GM21528 (cell line): ENCODE data around the gene ZNF438.

Experiments used
- ATAC-seq: cut with Tn5 transposase; IDR thresholded peaks from one replicate; pipeline ENCODE4 v1.9.1; 2021; ENCODE audit warnings: mild to moderate bottlenecking, moderate library complexity; ENCODE audit not compliant: unreplicated experiment, low FRiP score

ZNF438 gene

DNA sequence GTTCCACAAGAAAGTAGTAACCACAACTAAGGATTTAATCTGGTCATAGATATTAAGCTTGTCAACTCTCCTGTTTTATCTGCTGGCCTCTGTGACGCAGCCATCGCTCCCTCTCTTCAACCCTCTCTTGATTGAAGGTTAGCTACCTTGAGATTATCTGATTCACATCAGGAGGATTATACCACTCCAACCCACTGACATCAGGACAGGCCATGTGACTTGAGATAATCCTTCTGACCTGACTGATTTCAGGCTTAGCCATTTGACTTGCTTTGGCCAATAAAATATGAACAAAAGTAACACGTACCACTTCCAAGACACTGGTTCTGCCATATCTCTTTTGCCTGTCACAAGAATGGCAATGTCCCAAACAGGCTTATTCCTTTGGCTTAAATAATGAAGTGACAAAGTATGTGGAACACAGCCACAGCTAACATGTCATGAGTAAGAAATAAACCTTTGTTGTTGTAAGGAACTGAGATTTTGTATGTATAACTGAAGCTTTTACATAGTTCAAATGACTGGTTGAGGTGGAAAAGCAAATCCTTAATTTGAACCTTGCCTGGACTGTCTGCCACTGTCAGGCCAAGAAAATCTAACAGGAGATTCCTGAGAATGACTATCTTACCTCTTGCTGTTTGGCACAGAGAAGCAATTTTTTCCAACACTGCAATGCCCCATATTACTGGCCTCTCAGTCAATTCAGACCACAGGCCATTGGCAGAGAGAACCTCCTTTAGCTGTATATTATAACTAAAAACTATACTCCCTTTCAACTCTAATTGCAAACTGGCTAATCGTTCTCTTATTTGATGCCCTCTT lies 13.9 kb downstream of the ZNF438 start:
- no peak for ATAC-seq

DNA sequence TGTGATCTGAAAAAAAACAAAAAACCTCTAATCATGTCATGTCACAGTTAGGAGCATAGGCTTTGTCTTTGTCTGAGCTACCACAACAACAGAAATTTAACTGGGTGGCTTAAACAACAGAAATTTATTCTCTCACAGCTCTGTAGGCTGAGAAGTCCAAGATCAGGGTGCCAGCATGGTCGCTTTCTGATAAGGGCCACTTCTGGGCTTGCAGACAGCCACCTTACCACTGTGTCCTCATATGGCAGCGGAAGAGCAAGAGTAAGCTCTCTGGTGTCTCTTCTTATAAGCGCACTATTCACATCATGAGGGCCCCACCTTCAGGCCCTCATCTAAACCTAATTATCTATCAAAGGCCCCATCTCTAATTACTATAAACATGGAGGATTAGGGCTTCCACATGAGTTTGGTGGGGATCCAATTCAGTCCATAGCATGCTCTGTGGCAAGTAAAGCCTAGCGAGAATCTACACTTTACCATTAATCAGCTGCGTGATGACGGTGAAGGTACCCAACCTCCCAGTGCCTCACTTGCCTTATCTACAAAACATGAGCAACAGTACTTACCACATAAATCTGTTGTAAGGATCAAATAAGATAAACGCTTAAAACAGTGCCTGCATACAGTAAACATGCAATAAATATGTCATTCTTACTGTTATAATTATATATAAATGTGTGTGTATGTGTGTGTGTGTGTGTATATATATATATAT lies 17.3 kb downstream of the ZNF438 start:
- ATAC-seq: no peak

DNA sequence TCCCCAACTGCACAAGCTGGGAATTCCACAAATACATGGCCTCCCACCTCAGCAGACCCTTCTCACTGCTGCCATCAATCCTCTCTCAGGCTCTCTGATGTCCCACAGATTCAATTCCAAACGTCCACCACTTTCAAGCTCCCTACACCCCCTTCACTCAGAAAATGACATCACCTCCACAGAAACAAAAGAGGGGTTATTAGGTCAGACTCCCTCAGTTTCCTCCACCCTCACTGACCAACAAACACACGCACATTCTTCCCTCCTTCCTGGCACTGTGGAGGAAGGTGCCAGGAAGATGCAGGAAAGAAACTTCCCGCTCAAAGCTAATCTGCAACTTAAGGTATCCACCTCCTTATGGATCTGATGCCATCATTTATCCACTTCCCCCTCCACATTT lies 18.3 kb downstream of the ZNF438 start:
- ATAC-seq: no peak

DNA sequence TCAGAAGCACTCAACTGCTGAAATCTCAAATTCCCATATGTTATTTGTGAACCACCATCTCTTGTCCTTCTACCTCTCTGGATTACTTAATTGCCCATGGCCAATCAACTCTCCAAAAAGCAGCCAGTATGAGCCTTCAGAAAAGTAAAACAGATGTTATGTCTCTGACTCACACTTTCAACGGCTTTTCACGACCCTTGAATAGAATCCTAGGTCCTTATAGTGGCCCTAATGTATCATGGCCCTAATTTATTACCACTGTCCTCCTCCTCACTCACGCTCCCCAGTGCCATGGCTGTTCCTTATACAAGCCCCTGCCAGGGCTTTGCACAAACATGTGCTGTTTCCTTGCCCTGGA lies 20.0 kb downstream of the ZNF438 start:
- ATAC-seq: no peak

DNA sequence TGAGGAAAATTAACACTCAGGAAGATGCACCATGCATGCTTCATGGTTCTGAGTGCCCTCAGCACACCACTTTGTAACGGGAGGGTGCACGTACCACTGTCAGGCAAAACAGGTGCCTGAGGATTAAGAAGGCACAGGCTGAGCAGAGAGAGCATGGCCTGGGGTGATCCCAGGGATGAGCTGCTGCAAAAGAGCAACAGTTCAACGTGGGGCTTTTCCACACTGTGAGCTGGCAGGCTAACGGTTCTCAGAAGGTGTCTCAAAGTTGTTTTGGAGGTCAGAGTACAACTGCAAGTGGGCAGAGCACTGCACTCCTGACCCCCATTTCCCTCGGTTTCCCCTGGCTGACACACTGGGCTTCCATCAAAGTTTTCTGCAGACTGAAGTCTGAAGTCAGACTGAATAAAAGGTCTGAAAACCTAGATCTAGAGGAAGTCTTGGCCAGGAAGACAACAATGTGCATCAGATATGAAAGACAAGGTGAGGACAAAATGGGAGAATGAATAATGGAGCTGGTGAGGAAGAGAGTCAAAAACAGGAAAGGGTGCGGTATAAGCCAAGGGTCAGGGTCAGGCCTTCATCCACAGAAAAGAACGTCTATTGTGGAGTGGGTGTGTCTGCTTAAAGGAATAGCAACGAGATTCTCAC lies 20.5 kb downstream of the ZNF438 start:
- ATAC-seq: no peak

DNA sequence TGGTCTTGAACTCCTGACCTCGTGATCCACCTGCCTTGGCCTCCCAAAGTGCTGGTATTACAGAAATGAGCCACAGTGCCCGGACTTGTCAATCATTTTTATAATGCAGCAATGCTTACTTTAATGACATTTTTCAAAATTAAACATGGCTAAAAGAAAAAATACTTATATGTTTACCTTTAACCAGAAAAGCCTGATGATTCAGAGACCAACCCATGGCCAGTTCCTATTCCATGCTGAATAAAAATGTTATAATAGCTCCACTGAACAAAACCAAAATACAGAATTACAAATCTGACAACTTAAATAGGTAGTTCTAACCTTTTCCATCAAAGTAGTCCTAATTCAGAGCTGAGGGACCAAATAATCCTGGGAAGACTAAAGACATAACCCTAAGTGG lies 21.6 kb downstream of the ZNF438 start:
- no peak for ATAC-seq

DNA sequence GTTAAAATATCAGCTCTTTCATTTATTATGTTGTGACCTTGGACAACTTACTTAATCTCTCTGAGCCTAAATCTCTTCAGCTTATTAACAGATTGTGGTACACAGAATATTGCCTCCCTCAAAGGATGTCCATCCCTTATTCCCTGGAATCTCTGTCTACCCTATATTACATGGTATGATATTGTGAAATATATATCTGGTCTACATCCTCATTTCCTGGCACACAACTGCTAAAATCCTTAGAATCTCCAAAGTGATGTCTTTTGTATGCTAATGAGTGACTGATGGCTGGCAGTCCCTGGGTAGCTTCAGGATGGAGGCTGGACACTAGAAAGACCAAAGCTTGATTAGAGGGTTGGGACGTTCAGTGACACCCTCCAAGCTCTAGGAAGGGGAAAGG lies 25.8 kb downstream of the ZNF438 start:
- no peak for ATAC-seq

DNA sequence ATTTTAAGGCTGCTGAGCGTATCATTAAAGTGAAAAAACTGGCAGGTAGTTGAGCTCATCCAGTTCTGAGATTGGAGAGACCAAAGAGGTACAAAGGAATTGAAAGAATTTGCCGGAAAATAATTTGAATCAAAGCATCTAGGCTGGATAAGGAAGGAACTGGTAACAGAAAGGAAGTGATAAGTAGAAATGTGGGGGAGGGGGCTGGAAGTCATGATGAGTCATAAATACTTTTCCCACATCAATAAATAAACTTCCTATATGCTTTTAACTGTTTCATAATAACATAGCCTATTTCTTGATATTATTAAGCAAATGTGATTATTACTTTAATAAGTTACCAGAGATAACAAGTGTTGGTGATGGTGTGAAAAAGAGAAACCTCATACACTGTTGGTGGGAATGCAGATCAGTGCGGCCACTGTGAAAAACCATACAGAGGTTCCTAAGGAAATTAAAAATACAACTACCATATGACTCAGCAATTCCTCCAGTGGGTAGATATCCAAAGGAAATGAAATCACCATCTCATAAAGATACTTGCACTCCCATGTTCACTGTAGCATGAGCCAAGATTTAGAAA lies 27.0 kb downstream of the ZNF438 start:
- ATAC-seq: no peak

DNA sequence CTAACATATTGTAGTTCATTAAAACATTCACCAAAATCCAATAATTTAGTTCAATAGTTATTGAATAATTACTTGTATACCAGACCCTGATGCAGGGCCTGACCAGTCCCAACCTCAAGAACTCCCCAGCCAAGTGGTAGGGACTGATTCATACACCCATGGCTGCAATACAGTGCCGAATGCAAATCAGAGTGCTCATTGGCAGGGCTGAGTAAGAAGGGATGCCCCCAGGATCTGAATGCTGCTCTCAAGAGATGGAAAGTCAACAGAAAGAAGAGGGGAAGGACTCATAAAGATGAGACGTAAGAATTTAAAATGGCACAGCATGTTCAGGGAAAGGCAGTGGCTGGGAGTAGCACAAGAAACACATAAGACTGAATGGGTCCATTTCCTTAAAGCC lies 29.9 kb downstream of the ZNF438 start:
- no peak for ATAC-seq

DNA sequence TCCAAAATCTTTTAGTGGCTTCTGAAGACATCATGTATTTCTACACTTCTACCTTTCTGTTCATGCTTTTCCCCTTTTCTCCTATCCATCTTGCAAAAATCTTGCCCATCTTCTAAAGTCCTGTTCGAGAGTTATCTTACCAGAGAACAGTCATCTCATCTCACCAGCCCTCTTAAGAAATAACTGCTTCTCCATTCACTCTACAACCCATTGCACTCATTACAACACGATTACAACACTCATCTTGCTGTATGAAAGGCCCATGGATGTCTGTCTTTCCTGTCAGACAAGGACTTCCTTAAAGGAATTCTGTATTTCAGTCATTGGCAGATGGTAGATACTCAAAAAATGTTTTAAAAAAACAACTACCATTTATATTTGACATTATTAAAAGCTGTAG lies 30.8 kb downstream of the ZNF438 start:
- no peak for ATAC-seq

DNA sequence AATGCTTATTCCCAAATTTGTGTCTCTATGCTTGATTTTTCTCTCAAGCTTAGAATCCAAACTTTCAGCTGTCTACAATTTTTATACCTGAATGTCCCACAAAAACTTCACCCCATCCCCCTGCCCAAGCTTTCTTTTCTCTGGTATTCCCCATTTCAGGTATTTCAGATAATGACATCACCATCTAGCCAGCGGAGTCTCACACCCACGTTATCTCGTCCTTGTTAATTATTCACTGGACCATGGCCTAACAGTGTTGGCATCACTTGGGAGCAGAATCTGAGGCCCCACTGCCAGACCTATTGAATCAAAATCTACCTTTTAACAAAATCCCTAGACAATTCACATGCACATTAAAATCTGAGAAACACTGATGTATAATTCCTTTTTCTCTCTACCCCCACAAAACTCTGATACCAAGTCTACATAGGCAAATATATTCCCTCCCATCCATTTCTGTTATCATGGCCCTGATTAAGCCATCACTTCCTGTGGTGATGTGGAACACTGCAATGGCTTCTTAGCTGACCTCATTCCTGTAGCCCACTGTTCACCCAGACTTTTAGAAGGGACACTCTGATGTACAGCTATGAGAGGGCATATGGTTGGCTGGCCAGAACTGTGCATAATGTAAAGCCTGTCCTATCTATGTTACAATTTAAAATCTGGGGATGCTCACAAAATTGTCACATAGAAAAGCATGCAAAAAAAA lies 31.4 kb downstream of the ZNF438 start:
- ATAC-seq: no peak

DNA sequence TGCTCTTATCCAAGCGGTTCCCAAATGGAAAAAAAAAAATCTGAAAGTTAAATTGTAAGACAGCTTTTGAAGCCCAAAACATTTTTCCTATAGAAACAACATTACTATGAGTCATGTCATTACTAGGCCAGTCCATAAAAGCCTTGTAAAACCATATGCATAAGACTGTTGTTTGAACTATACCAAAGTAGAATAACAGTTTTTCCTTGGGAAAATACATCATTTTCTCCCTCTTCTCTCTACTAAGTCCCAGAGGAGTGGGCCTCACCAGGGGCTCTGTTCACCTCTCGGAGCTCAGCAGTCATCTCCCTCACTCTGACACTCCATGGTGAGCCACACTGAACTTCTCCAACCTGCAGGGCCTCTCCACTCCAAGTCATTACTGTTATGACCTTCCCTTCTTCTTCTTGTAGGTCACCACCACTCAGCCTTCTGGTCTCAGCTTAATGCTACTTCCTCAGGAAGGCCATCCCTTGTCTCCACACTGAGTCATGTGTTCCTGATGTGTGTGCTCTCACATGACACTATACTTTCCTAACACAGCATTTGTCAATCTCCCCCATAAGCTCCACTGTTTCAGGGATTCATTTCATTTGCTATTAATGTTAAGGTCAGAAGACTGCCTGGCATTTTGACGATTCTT lies 32.5 kb downstream of the ZNF438 start:
- no peak for ATAC-seq

DNA sequence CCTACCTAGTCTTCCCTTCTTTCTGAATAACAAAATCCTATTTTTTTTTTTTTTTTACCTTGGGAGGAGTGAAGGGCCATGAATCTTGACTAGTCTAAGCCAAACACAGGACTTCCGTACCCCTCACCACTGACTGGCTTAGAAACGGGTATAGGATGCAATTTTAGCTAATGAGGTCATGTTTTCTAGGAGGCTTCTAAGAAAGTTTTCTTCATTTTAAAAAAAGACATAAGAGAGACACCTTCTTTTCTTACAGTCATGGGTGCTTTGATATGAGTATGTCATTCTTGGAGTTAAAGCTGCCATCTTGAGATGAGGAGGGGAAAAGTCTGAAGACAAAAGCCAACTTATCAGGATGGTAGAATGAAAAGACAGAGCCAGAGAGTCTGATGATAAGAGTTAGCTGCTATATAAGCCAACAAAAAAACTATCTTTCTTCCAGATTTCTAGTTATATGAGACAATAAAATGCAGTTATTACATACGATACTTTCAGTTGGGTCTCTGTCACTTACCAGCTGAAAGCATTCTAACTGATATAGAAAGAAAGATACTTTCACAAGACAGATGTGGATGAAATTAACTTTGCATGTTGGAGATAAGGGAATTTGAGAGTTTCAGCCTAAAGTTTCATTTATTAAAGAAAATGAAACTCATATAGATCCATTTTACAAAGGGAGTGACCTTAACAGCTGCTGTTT lies 34.0 kb downstream of the ZNF438 start:
- no peak for ATAC-seq

DNA sequence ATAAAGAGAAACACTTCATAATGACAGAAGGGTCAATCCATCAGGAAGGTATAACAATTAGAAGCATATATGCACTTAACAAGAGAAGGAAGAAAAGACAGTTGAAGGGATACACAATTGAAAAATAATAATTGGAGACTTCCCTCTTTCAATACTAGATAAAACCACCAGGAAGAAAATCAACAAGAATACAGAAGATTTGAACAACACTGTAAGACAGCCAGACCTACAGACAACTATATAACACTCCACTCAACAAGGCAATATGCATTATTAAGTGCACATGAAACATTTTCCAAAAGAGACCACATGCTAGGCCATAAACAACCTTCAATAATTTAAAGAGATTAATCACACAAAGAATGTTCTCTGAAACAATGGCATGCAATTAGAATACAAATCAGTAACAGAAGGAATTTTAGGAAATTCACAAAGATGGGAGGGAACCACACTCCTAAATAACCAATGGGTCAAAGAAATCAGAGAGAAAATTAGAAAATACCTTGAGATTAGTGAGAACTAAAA lies 35.1 kb downstream of the ZNF438 start:
- ATAC-seq: no peak

DNA sequence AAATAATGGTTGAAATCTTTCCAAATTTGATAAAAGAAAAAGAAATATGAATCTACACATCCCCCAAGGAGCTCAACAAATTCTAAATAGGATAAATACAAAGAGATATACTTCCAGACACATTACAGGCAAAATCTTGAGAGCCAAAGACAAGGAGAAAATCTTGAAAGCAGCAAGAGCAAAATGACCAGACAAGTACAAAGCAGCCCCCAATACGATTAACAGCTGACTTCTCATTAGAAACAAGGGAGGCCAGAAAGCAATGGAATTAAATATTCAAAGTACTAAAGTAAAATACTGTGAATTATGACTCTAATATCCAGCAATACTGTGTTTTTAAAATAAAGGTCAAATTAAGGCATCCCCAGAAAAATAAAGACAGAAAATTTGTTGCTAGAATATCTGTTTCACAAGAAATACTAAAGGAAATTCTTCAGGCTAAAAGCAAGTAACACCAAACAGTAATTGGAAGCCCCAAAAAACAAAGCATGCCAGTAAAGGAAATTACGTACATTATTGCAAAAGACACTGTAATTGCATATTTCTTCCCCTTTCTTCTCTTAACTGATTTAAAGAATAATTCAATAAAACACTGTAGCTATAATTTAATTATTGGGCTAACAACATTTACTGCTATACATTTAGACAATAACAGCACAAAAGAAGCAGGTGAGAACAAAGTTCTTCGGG lies 36.4 kb downstream of the ZNF438 start:
- ATAC-seq: no peak

DNA sequence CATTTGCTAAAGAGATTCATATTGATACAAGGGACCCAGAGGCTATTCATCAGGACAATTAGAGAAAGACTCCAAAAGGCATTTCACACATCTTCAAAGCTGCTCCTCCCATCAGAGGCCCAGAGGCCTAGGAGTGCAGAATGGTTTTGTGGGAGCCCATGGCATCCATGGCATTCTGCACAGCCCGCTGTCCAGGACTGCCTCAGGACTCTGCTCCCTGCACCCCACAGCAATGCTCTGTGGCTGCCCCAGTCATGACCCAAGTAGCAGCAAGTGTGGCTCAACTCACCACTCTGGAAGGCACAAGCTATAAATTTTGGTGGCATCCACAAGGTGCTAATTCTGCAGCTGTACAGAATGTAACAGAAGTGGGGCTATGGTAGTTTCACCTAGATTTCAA lies 38.5 kb downstream of the ZNF438 start:
- ATAC-seq: no peak

DNA sequence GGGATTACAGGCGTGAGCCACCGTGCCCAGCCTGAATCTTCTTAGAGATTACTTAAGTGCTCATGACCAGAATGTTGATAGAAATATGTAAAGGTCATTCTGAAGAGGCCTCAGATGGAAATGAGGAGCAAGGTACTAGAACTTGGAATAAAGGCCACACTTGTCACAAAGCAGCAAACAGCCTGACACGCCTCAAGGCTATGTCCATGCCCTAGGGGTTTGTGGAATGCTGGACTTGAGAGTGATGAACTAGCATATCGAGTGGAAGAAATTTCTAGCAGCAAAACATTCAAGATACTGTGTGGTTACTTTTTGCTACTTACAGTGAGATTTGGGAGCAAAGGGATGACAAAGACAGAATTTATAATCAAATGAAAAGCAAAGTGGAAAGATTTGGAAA lies 39.0 kb downstream of the ZNF438 start:
- ATAC-seq: no peak

DNA sequence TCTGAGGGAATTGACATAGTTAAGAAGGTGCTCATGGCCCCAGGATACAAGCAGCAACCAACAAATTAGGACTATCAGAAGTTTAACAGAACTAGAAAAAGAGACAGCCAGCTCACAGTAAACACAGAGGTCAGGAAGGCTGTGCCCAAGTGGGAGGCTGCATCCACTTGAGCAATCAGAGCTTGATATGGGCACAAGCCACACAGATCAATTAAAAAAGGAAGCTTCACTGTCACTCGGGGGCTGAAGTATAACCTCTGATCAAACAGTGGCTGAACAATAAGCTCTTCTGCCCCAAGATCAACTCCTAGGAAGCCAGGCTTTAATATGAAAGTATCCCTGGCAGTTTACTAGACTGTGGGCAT lies 40.0 kb downstream of the ZNF438 start:
- ATAC-seq: no peak
